Spleen (tissue), 11 donors: ENCODE results near the gene TXNRD2. TPM values are rescaled to one million over a fixed set of nuclear protein-coding genes. Genes with fewer than 3 reads are reported as not detected.
A peak's percentile ranks its signal among the peaks of the same experiment; 100 is the strongest.

Experiments
- DNase-seq: peaks from one replicate; pipeline ENCODE4 v3.0.0-alpha.2; 2020
- H3K27ac ChIP-seq, 8 donors: fragments of 200-600 bp; sonication (generic) in 7 of 8; 1 replicate in 4 of 8; 2 replicates in 4 of 8; pipeline versions ENCODE4 v1.5.0 to v1.8.0; 2016 to 2021; ENCODE audit warnings: inconsistent platforms in 4 of 8, mild to moderate bottlenecking in 4 of 8, moderate library complexity in 1 of 8
- H3K27me3 ChIP-seq, 7 donors: fragments of 200-600 bp; sonication (generic) in 6 of 7; replicated peaks in 1 of 7; 1 replicate in 4 of 7; 2 replicates in 3 of 7; pipeline versions ENCODE4 v1.5.0 to v1.8.0; 2016 to 2021; ENCODE audit warnings: inconsistent platforms in 3 of 7, mild to moderate bottlenecking in 1 of 7
- H3K36me3 ChIP-seq, 6 donors: fragments of 200-600 bp; sonication (generic) in 5 of 6; 1 replicate in 4 of 6; 2 replicates in 2 of 6; pipeline versions ENCODE4 v1.5.0 to v1.8.0; 2016 to 2021; ENCODE audit warnings: inconsistent platforms in 2 of 6
- H3K4me1 ChIP-seq, 6 donors: fragments of 200-600 bp; sonication (generic) in 5 of 6; 1 replicate in 3 of 6; 2 replicates in 3 of 6; pipeline versions ENCODE4 v1.5.0 to v1.8.0; 2016 to 2021; ENCODE audit warnings: inconsistent platforms in 3 of 6
- H3K4me3 ChIP-seq, 8 donors: fragments of 200-600 bp; sonication (generic) in 7 of 8; 1 replicate in 4 of 8; 2 replicates in 4 of 8; pipeline versions ENCODE4 v1.5.0 to v1.8.0; 2016 to 2021; ENCODE audit warnings: inconsistent platforms in 4 of 8, mild to moderate bottlenecking in 4 of 8, moderate library complexity in 2 of 8
- H3K9me3 ChIP-seq, 8 donors: fragments of 200-600 bp; sonication (generic) in 7 of 8; 1 replicate in 4 of 8; 2 replicates in 4 of 8; pipeline versions ENCODE4 v1.5.0 to v1.8.0; 2016 to 2021; ENCODE audit warnings: inconsistent platforms in 4 of 8
- CTCF ChIP-seq, 11 experiments: fragments of 200-600 bp in 7 of 11; fragments of 450-650 bp in 4 of 11; sonication (generic) in 4 of 11; IDR thresholded peaks in 8 of 11; conservative IDR thresholded peaks in 3 of 11; 1 replicate in 7 of 11; 2 replicates in 4 of 11; pipeline versions ENCODE4 v1.4.0 to v1.8.0; 2016 to 2021; ENCODE audit warnings: antibody characterized with exemption in 11 of 11, inconsistent platforms in 4 of 11, mild to moderate bottlenecking in 1 of 11
- POLR2A ChIP-seq, 3 donors: fragments of 450-650 bp; IDR thresholded peaks; one replicate each; pipeline ENCODE4 v1.5.1; 2017; ENCODE audit warnings: antibody characterized with exemption in 3 of 3, mild to moderate bottlenecking in 1 of 3
- POLR2AphosphoS5 ChIP-seq, 3 donors: sonication (generic); formaldehyde crosslinking; IDR thresholded peaks; one replicate each; pipeline ENCODE4 v1.5.1; 2017; ENCODE audit warnings: antibody characterized with exemption in 3 of 3
- WGBS, 5 donors: extraction: QIAGEN DNeasy Blood & Tissue Kit in 3 of 5; methylation state at CpG; one replicate each; pipeline versions ENCODE4 v1.1.5 to v1.1.7; 2013 to 2018; 5-methylcytosine and 5-hydroxymethylcytosine counted together
- intact Hi-C: fragments of 100-400 bp; cut with DNase I; formaldehyde crosslinking; loops from one replicate; pipeline ENCODE4 v1.15.0; 2023; ENCODE audit warnings: low total_unique reads
- polyA plus RNA-seq, 3 donors: library from polyadenylated mRNA; stranded (reverse); fragments of 200-250 nt; gene quantifications; one replicate each; pipeline ENCODE4 v1.2.1, GENCODE V29; 2013
- total RNA-seq, 7 donors: library from RNA; depleted of rRNA in 3 of 7; stranded (reverse); fragments of >200 nt in 3 of 7; fragmentation: NEBNext Ultra II Directional in 4 of 7; extraction: Animal tissue kit (Norgen Biotek cat#: 25700) in 4 of 7; gene quantifications; one replicate each; pipeline versions ENCODE4 v1.1.0 to v1.2.1, GENCODE V29; 2016 to 2021
- donor health status: healthy with polysubstance abuse.
- donor health status: DM: no; HTN: no; CAD: no; lungs with moderate emphysema.
- donor health status: DM: no; HTN: no; CAD: no.
- donor health status: Bipolar disorder and iron deficiency.
- donor health status: healthy.
- donor health status: DM: no; HTN: no; CAD: no.
- donor health status: DM: yes; HTN: yes; CAD: no.

The TXNRD2 gene
- total and polyA plus RNA-seq, 10 donors, result 21.6 to 45.9 (median 35.5) TPM

GRCh38 chr22:19961201-19961580, 19.6 kb upstream of the TXNRD2 start:
- Histone ChIP-seq H3K4me3 (no peak overlapping the region), H3K9me3 (no peaks in the 10 kb centered on the region)
- 82 to 93% (median 91%) methylated on average over 7 to 9 of the region's 9 CpGs for WGBS, 5 donors

GRCh38 chr22:19960491-19961200, 19.0 kb upstream of the TXNRD2 start:
- H3K4me3 ChIP-seq, result no peak overlapping the region
- no peaks in the 10 kb centered on the region for H3K9me3 ChIP-seq
- peaks cover 2 to 58% (median 17%) of the 10 kb centered on the region in 6 donors for H3K4me1 ChIP-seq
- H3K27ac ChIP-seq, result no peak overlapping the region
- WGBS, 5 donors, result 90 to 93% (median 92%) methylated on average over 12 of the region's 12 CpGs
- H3K27me3 ChIP-seq, result no peaks in the 10 kb centered on the region
- H3K36me3 ChIP-seq, result peaks cover 0 to 46% (median 16%) of the 10 kb centered on the region in 6 donors
- TF ChIP-seq CTCF (IDR thresholded peaks at IDR 0.05 in 8 of 11, conservative IDR thresholded peaks at IDR 0.05 in 3 of 11) (no peak), POLR2AphosphoS5 (IDR thresholded peaks at IDR 0.05) (peak in 1 of 3 donors; percentile 10)
- intact Hi-C loops, result no loop called here
- DNase-seq, result peak; percentile 65

More at GRCh38 chr22:19961201-19961580, 19.6 kb upstream of the TXNRD2 start:
- peaks cover 2 to 58% (median 17%) of the 10 kb centered on the region in 6 donors for H3K4me1 ChIP-seq
- no peaks in the 10 kb centered on the region for H3K27me3 ChIP-seq
- TF ChIP-seq POLR2AphosphoS5 (IDR thresholded peaks at IDR 0.05), result no peak
- no peak for TF ChIP-seq CTCF (IDR thresholded peaks at IDR 0.05 in 8 of 11, conservative IDR thresholded peaks at IDR 0.05 in 3 of 11)
- no peak for TF ChIP-seq POLR2A (IDR thresholded peaks at IDR 0.05)
- no peak overlapping the region for H3K27ac ChIP-seq
- H3K36me3 ChIP-seq, result peaks cover 0 to 52% (median 16%) of the 10 kb centered on the region in 6 donors
- intact Hi-C loops, result no loop called here
- DNase-seq, result no peak

DNA sequence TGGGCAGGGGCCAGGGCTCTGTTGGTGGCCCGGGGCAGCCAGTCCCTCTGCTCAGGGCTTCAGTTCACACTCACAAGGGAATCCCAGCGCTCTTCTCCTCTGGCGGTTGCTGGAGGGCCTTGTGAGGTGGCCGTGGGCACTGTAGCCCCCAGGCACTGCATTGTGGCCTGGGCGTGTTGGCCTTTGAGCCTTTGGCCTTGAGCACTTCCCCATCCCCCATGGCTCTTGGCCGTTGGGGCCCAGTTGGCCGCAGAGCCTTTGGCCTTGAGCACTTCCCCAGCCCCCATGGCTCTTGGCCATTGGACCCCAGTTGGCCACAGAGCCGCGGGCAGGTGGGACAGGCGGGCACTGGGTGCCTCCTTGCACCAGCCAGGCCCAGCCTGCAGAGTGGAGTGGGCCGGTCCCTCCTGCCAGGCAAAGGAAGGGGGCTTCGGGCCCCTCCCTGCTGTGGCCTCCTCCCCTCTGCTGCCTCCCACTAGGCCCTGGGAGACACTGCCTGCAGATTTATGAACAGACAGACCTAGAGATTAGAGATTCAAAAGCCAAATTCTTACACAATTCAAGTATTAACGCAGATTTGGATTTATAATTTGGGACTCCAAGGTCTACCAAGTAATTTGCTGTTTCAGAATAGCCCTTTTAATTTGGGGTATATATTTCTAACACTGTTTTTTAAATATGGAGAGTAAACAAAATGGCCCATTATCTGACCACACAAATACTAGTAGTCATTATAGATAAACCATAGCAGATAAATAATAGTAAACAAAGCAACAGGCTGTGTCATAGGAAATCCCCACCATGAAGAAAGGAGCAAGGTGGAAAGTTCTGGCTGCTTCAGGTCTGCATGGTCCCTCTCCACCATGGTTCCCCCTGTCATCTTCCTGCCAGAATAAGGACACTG, 18.2 kb upstream of the TXNRD2 start:
- WGBS, 5 donors, result 37 to 97% (median 56%) methylated on average over 3 to 13 of the region's 13 CpGs
- TF ChIP-seq POLR2AphosphoS5 (IDR thresholded peaks at IDR 0.05) (peak in 2 of 3 donors; percentile 30 to 50), CTCF (IDR thresholded peaks at IDR 0.05 in 8 of 11, conservative IDR thresholded peaks at IDR 0.05 in 3 of 11) (no peak)
- H3K9me3 ChIP-seq, result no peaks in the 10 kb centered on the region
- H3K4me3 ChIP-seq, result peak overlapping the region in 2 of 8 donors; percentile 21 to 33
- H3K4me1 ChIP-seq, result peaks cover 2 to 65% (median 24%) of the 10 kb centered on the region in 6 donors
- peak; percentile 65 for DNase-seq
- no peaks in the 10 kb centered on the region for H3K27me3 ChIP-seq
- H3K27ac ChIP-seq, result peak overlapping the region in 2 of 8 donors; percentile 2 to 52
- intact Hi-C loops, result no loop called here
- peaks cover 0 to 43% (median 15%) of the 10 kb centered on the region in 6 donors for H3K36me3 ChIP-seq
